GM12892 (cell line): ENCODE results near the gene MLPH.

Experiments
- DNase-seq: peaks from one replicate; pipeline ENCODE4 v3.0.0; 2011; ENCODE audit not compliant: insufficient read length
- FAIRE-seq: peaks from 2 replicates; lab custom pipeline; 2011; peaks lifted over from hg19 to GRCh38; lab: Jason Lieb, UNC
- POLR2A ChIP-seq: IDR thresholded peaks from 2 replicates; pipeline ENCODE4 v1.6.1; 2011; ENCODE audit warnings: low read depth, low read length, control low read depth
- POLR2AphosphoS5 ChIP-seq: IDR thresholded peaks from 2 replicates; pipeline ENCODE4 v1.6.1; 2011; ENCODE audit warnings: low read depth, low read length, control low read depth
- TAF1 ChIP-seq: IDR thresholded peaks from 2 replicates; pipeline ENCODE4 v1.6.1; 2011; ENCODE audit warnings: low read depth, mild to moderate bottlenecking, control low read depth, low read length, borderline replicate concordance

MLPH gene

GRCh38 chr2:237581751-237582746 is 95.0 kb downstream of the MLPH start:
- DNase-seq = no peak
- TF ChIP-seq POLR2A (no peak), POLR2AphosphoS5 (no peak), TAF1 (no peak)
- FAIRE-seq = peak; percentile 44

GRCh38 chr2:237583385-237584295 is 96.6 kb downstream of the MLPH start:
- DNase-seq = no peak
- FAIRE-seq = no peak
- no peak for TF ChIP-seq POLR2A
- TF ChIP-seq TAF1 = no peak
- TF ChIP-seq POLR2AphosphoS5 = no peak

GRCh38 chr2:237585590-237586221 is 98.7 kb downstream of the MLPH start:
- no peak for TF ChIP-seq POLR2A
- TF ChIP-seq POLR2AphosphoS5 = no peak
- TF ChIP-seq TAF1 = no peak
- no peak for FAIRE-seq
- DNase-seq = no peak

- FAIRE-seq (no peak), DNase-seq (no peak)
- TF ChIP-seq TAF1 (no peak), POLR2AphosphoS5 (no peak), POLR2A (no peak)
Observed at GRCh38 chr2:237588044-237588696, 101.1 kb downstream of the MLPH start.

GRCh38 chr2:237590272-237591140 is 103.5 kb downstream of the MLPH start, which contains the start of gene RAB17:
Gene RAB17 (minus strand): TSS chr2:237590734. CDS start chr2:237586154, 4,580 bp downstream.
- TF ChIP-seq TAF1 (no peak), POLR2A (no peak), POLR2AphosphoS5 (no peak)
- no peak for FAIRE-seq
- no peak for DNase-seq

GRCh38 chr2:237591141-237591881 is 104.3 kb downstream of the MLPH start:
- DNase-seq (no peak), FAIRE-seq (peak; percentile 65)
- no peak for TF ChIP-seq TAF1
- TF ChIP-seq POLR2AphosphoS5 = no peak
- no peak for TF ChIP-seq POLR2A

- DNase-seq (no peak), FAIRE-seq (no peak)
- no peak for TF ChIP-seq TAF1
- no peak for TF ChIP-seq POLR2A
- no peak for TF ChIP-seq POLR2AphosphoS5
Observed at GRCh38 chr2:237592425-237592980, 105.5 kb downstream of the MLPH start.

- DNase-seq = no peak
- no peak for FAIRE-seq
- TF ChIP-seq POLR2AphosphoS5 (no peak), POLR2A (no peak), TAF1 (no peak)
Observed at GRCh38 chr2:237593036-237593435, 106.0 kb downstream of the MLPH start.

GRCh38 chr2:237593596-237594320 is 106.7 kb downstream of the MLPH start:
- no peak for FAIRE-seq
- no peak for DNase-seq
- TF ChIP-seq TAF1 (no peak), POLR2AphosphoS5 (no peak), POLR2A (no peak)
